Ovary (tissue), 9 donors: ENCODE results near the gene TRIM39. TPM values are rescaled to one million over a fixed set of nuclear protein-coding genes. Genes with fewer than 3 reads are reported as not detected.

Experiments used
- DNase-seq, 5 donors: peaks; one replicate each; pipeline ENCODE4 v3.0.0-alpha.2; 2019 to 2020
- H3K27ac ChIP-seq, 2 donors: fragments of 200-600 bp; one replicate each; pipeline versions ENCODE4 v1.5.1 to v1.8.0; 2019 to 2022
- H3K27me3 ChIP-seq: fragments of 200-600 bp; one replicate; pipeline ENCODE4 v1.8.0; 2022
- H3K36me3 ChIP-seq: fragments of 200-600 bp; sonication (generic); one replicate; pipeline ENCODE4 v1.5.1; 2019
- H3K4me1 ChIP-seq: one replicate; pipeline ENCODE4 v1.8.1; 2013; ENCODE audit warnings: mild to moderate bottlenecking, moderate library complexity; ENCODE audit not compliant: insufficient read depth
- H3K4me3 ChIP-seq: fragments of 200-600 bp; sonication (generic); one replicate; pipeline ENCODE4 v1.5.1; 2017
- H3K9me3 ChIP-seq, 2 donors: fragments of 200-600 bp in 1 of 2; sonication (generic) in 1 of 2; one replicate each; pipeline versions ENCODE4 v1.5.1 to v1.8.1; 2013 to 2019; ENCODE audit warnings: mild to moderate bottlenecking in 1 of 2, moderate library complexity in 1 of 2
- EP300 ChIP-seq: sonication (generic); formaldehyde crosslinking; IDR thresholded peaks from one replicate; pipeline ENCODE4 v1.6.1; 2017; ENCODE audit warnings: antibody characterized with exemption
- POLR2A ChIP-seq: fragments of 450-650 bp; IDR thresholded peaks from one replicate; pipeline ENCODE4 v1.6.1; 2017; ENCODE audit warnings: antibody characterized with exemption, mild to moderate bottlenecking, moderate library complexity
- WGBS, 3 donors: extraction: QIAGEN DNeasy Blood & Tissue Kit in 1 of 3; methylation state at CpG; one replicate each; pipeline versions ENCODE4 v1.1.5 to v1.1.7; 2013 to 2017; 5-methylcytosine and 5-hydroxymethylcytosine counted together
- intact Hi-C, 4 donors: fragments of 100-400 bp; cut with DNase I; formaldehyde crosslinking; loops; one replicate each; pipeline versions ENCODE4 v1.11.0 to v1.15.1; 2022 to 2023
- polyA plus RNA-seq, 2 donors: library from polyadenylated mRNA; stranded (reverse); fragments of 200-250 nt in 1 of 2; fragments of 350-450 nt in 1 of 2; fragmentation: Illumina TruSeq in 1 of 2; extraction: RNeasy Lipid Tissue Mini Kit (QIAGEN cat#74804) in 1 of 2; gene quantifications; one replicate each; pipeline ENCODE4 v1.2.3, GENCODE V29; 2013 to 2014
- total RNA-seq, 7 donors: library from RNA; depleted of rRNA in 2 of 7; stranded (reverse); fragments of >200 nt in 2 of 7; fragmentation: NEBNext Ultra II Directional in 3 of 7; extraction: Animal tissue kit (Norgen Biotek cat#: 25700) in 3 of 7; gene quantifications; one replicate each; pipeline versions ENCODE4 v1.1.0 to v1.2.4, GENCODE V29; 2016 to 2023
- TF ChIP-seq, protein P1 (sequence below), 3 donors: fragments of 450-650 bp in 2 of 3; fragments of 200-600 bp in 1 of 3; IDR thresholded peaks; one replicate each; pipeline versions ENCODE4 v1.5.1 to v1.8.0; 2016 to 2022; ENCODE audit warnings: antibody characterized with exemption in 3 of 3, mild to moderate bottlenecking in 1 of 3
- donor health status: DM: no; HTN: no; CAD: no; lungs with moderate emphysema.
- donor health status: DM: no; HTN: no; CAD: no.
- donor health status: Bipolar disorder and iron deficiency.
- donor health status: DM: yes; HTN: yes; CAD: no.
- donor health status: DM: no; HTN: no; CAD: no.
- donor health status: DM: yes; HTN: yes; CAD: no.

The TRIM39 gene
- total and polyA plus RNA-seq, 9 donors: 7.6 to 16.7 (median 14.3) TPM

DNA sequence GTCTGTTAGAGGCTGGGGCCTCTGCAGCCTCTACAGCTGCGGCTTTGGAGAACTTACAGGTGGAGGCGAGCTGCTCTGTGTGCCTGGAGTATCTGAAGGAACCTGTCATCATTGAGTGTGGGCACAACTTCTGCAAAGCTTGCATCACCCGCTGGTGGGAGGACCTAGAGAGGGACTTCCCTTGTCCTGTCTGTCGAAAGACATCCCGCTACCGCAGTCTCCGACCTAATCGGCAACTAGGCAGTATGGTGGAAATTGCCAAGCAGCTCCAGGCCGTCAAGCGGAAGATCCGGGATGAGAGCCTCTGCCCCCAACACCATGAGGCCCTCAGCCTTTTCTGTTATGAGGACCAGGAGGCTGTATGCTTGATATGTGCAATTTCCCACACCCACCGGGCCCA lies 2.6 kb downstream of the TRIM39 start:
- intact Hi-C loops: no loop called here
- H3K4me1 ChIP-seq: peaks cover 5% of the 10 kb centered on the region
- no peak for DNase-seq
- 93 to 95% (median 94%) methylated on average over 12 of the region's 12 CpGs for WGBS, 3 donors
- no peaks in the 10 kb centered on the region for H3K27me3 ChIP-seq
- H3K4me3 ChIP-seq: no peak overlapping the region
- no peak overlapping the region for H3K27ac ChIP-seq
- H3K9me3 ChIP-seq: no peaks in the 10 kb centered on the region
- no peak for TF ChIP-seq POLR2A
- TF ChIP-seq, protein P1, sequence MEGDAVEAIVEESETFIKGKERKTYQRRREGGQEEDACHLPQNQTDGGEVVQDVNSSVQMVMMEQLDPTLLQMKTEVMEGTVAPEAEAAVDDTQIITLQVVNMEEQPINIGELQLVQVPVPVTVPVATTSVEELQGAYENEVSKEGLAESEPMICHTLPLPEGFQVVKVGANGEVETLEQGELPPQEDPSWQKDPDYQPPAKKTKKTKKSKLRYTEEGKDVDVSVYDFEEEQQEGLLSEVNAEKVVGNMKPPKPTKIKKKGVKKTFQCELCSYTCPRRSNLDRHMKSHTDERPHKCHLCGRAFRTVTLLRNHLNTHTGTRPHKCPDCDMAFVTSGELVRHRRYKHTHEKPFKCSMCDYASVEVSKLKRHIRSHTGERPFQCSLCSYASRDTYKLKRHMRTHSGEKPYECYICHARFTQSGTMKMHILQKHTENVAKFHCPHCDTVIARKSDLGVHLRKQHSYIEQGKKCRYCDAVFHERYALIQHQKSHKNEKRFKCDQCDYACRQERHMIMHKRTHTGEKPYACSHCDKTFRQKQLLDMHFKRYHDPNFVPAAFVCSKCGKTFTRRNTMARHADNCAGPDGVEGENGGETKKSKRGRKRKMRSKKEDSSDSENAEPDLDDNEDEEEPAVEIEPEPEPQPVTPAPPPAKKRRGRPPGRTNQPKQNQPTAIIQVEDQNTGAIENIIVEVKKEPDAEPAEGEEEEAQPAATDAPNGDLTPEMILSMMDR (IDR thresholded peaks at IDR 0.05): no peak
- TF ChIP-seq EP300: no peak
- no peaks in the 10 kb centered on the region for H3K36me3 ChIP-seq

DNA sequence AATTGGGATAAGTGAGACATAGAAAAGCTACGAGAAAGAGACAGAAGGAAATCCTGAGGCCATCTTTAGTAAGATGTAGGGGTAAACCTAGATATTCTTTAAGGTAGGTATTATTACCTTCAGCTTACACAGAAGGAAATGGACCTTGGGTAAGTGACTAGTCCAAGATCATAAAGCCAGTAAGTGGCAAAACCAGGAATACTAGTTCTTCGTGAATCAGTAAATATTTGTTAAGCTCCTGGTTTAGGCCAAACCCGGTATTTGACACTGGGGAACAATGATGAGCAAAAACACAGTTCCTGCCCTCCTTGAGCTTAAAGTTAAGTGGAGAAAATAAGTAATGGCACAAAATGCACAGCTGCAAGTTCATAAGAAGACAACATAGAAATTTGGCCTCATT lies 5.3 kb downstream of the TRIM39 start:
- DNase-seq: no peak
- Histone ChIP-seq H3K36me3 (no peaks in the 10 kb centered on the region), H3K4me1 (no peaks in the 10 kb centered on the region), H3K4me3 (no peak overlapping the region), H3K27ac (no peak overlapping the region), H3K27me3 (no peaks in the 10 kb centered on the region), H3K9me3 (no peaks in the 10 kb centered on the region)
- intact Hi-C loops: no loop called here
- TF ChIP-seq POLR2A: no peak
- TF ChIP-seq EP300: no peak
- TF ChIP-seq, protein P1 (IDR thresholded peaks at IDR 0.05): no peak
- 87 to 94% (median 91%) methylated on average over 3 of the region's 3 CpGs for WGBS, 3 donors

DNA sequence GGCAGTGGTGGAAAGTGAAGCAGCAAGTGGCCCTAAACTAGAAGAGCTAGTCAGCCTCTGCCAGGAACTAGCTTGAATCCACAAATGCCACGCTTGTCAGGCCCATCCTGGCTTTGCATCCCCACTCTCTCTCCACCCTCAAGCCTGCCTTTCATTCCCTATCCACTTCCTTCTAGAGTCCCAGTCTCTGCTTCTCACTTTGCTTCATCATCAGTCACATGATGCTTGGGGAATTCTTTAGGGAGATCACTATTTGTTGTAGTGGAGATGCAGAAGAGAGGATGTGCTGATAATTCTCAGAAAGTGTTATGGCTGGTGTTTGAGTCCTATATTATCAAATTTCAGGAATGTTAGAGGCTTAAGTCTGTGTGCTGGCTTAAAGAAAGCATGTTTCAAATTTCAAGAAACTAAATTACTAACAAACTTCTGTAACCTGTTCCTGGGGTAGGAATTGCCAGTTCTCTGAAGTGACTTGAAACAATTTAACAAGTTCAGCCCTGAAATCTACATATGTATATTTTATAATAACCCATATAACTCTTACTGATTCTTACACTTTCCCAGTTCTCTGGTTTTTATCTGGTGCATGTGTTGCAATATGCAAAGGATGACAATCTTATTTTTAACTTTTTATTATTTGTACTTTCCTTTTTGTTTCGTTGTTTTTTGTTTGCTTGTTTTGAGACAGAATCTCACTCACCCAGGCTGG lies 7.5 kb downstream of the TRIM39 start:
- 84 to 94% (median 91%) methylated on average over 2 of the region's 2 CpGs for WGBS, 3 donors
- Histone ChIP-seq H3K27me3 (no peaks in the 10 kb centered on the region), H3K4me3 (no peak overlapping the region), H3K4me1 (no peaks in the 10 kb centered on the region), H3K27ac (no peak overlapping the region), H3K36me3 (no peaks in the 10 kb centered on the region), H3K9me3 (no peaks in the 10 kb centered on the region)
- DNase-seq: no peak
- no peak for TF ChIP-seq POLR2A
- TF ChIP-seq, protein P1 (IDR thresholded peaks at IDR 0.05): no peak
- TF ChIP-seq EP300: no peak
- intact Hi-C loops: no loop called here

DNA sequence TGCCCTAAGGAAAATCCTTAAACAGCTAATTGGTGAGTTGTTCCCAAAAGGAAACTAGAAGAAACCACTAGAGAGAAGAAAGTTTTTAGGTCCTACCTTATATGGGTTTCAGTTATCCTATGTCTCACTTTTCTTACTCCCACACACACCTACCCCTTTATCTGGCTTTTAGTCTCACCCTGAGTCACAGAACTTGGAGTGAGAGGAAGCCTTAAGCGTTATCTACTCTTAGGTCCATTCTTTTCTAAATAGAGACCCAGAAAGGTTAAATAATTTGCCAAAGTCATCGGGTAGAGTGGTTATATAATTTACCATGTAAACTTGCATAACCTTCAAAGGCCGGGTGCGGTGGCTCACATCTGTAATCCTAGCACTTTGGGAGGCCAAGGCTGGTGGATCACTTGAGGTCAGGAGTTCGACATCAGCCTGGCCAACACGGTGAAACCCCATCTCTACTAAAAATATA lies 13.9 kb downstream of the TRIM39 start:
- intact Hi-C loops: no loop called here
- TF ChIP-seq EP300 (no peak), POLR2A (no peak)
- TF ChIP-seq, protein P1 (IDR thresholded peaks at IDR 0.05): no peak
- 79 to 86% (median 85%) methylated on average over 6 of the region's 6 CpGs for WGBS, 3 donors

More for the DNA sequence above, 13.9 kb downstream of the TRIM39 start:
- no peak for DNase-seq
- Histone ChIP-seq H3K27me3 (no peaks in the 10 kb centered on the region), H3K4me3 (no peak overlapping the region), H3K27ac (no peak overlapping the region), H3K36me3 (no peaks in the 10 kb centered on the region), H3K4me1 (no peaks in the 10 kb centered on the region), H3K9me3 (no peaks in the 10 kb centered on the region)
